ENCODE data around the gene CPNE8.

The CPNE8 gene

DNA sequence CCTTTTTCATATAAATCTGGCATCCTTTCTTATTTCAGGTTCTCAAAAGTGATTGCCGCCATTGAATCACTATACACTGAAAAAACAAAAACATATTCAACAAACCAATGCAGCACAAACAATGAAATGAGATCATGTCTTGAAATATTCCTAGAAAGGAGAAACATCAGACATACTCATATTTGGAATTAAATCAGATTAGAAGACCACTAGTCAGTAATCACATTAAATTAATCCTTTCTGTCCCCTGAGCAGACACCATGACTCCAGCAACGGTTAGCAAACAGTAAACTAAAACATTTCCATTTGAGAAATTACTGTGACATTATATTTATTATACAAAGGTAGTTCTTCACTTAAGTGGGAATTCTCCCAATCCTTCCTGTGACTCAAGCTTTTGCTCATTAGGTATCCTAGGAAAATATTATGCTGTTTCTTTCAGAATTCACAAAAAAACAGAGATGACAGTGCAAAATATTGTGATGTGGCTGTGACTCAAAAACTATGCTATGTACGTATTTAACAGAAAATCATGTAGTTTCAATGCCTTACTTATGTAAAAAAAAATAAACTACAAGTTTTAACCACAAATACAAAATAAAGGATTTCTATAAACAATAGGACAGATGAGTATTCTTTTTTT lies 29.7 kb downstream of the CPNE8 start:
- TF ChIP-seq POLR2AphosphoS5 (IDR thresholded peaks at IDR 0.05; ENCODE audit: low read depth, low read length), result no peak
- no peak for TF ChIP-seq REST (IDR thresholded peaks at IDR 0.05; ENCODE audit: insufficient read depth in 1 of 2, low read depth in 2 of 2, low read length in 2 of 2)
- TF ChIP-seq FOXP2 (optimal IDR thresholded peaks at IDR 0.05; ENCODE audit: borderline replicate concordance, extremely low read depth, extremely low read length, insufficient read depth), result no peak
- TF ChIP-seq SIN3A (IDR thresholded peaks at IDR 0.05; ENCODE audit: borderline replicate concordance, insufficient read depth, low read length), result no peak
- no peak for TF ChIP-seq TAF1 (IDR thresholded peaks at IDR 0.05; ENCODE audit: borderline replicate concordance, insufficient read depth, low read length)

GRCh38 chr12:38872561-38872960 lies 32.8 kb downstream of the CPNE8 start:
- TF ChIP-seq POLR2AphosphoS5 (IDR thresholded peaks at IDR 0.05; ENCODE audit: low read depth, low read length) (no peak), REST (IDR thresholded peaks at IDR 0.05; ENCODE audit: insufficient read depth in 1 of 2, low read depth in 2 of 2, low read length in 2 of 2) (no peak), TAF1 (IDR thresholded peaks at IDR 0.05; ENCODE audit: borderline replicate concordance, insufficient read depth, low read length) (no peak), FOXP2 (optimal IDR thresholded peaks at IDR 0.05; ENCODE audit: borderline replicate concordance, extremely low read depth, extremely low read length, insufficient read depth) (no peak), SIN3A (IDR thresholded peaks at IDR 0.05; ENCODE audit: borderline replicate concordance, insufficient read depth, low read length) (no peak)

DNA sequence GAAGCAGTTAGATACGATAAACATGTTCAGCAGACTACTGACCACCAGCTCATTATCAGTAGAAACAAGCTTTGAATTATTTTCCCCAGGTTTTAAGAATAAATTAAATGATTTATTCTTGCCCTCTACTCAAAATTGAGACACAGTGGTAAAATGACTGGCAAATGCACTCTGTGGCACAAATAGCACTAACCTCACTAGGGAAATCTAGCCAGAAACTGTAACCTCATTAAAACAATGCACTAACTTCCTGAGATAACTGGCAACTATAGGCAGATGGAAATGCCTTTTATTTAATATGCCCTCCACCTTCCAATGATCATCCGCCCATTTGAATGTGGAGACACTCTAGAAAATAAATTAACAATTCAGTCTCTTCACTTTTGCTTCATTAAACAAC lies 33.2 kb downstream of the CPNE8 start:
- no peak for TF ChIP-seq SIN3A (IDR thresholded peaks at IDR 0.05; ENCODE audit: borderline replicate concordance, insufficient read depth, low read length)
- no peak for TF ChIP-seq FOXP2 (optimal IDR thresholded peaks at IDR 0.05; ENCODE audit: borderline replicate concordance, extremely low read depth, extremely low read length, insufficient read depth)
- TF ChIP-seq TAF1 (IDR thresholded peaks at IDR 0.05; ENCODE audit: borderline replicate concordance, insufficient read depth, low read length), result no peak
- TF ChIP-seq REST (IDR thresholded peaks at IDR 0.05; ENCODE audit: insufficient read depth in 1 of 2, low read depth in 2 of 2, low read length in 2 of 2), result no peak
- no peak for TF ChIP-seq POLR2AphosphoS5 (IDR thresholded peaks at IDR 0.05; ENCODE audit: low read depth, low read length)

DNA sequence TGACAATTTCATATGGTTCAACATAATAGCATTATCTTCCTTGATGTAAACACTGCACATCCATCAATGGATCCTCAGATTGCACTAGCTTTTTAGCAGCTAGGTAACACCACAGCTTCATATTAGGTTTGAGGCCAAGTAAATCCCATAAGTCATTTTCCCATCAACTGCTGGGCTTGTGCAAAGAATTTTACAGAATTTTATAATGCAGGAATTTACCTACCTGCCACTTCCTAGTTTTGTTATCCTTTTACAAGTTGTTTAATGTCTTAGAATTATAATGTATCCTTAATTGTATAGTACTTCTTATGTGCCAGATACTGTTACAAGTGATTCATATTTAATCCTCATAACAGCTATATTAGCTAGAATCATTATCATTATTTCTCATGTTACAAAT lies 36.4 kb downstream of the CPNE8 start:
- TF ChIP-seq POLR2AphosphoS5 (IDR thresholded peaks at IDR 0.05; ENCODE audit: low read depth, low read length) (no peak), FOXP2 (optimal IDR thresholded peaks at IDR 0.05; ENCODE audit: borderline replicate concordance, extremely low read depth, extremely low read length, insufficient read depth) (no peak)

GRCh38 chr12:38850461-38850860 lies 54.9 kb downstream of the CPNE8 start:
- TF ChIP-seq POLR2AphosphoS5 (IDR thresholded peaks at IDR 0.05; ENCODE audit: low read depth, low read length) (no peak), TAF1 (IDR thresholded peaks at IDR 0.05; ENCODE audit: borderline replicate concordance, insufficient read depth, low read length) (no peak), REST (IDR thresholded peaks at IDR 0.05; ENCODE audit: insufficient read depth in 1 of 2, low read depth in 2 of 2, low read length in 2 of 2) (no peak), FOXP2 (optimal IDR thresholded peaks at IDR 0.05; ENCODE audit: borderline replicate concordance, extremely low read depth, extremely low read length, insufficient read depth) (no peak), SIN3A (IDR thresholded peaks at IDR 0.05; ENCODE audit: borderline replicate concordance, insufficient read depth, low read length) (no peak)

Measured in PFSK-1 (cell line).